Measurements from ENCODE around the gene ATP9B. TPM values are rescaled to one million over a fixed set of nuclear protein-coding genes. Genes with fewer than 3 reads are reported as not detected.
A peak's percentile ranks its signal among the peaks of the same experiment; 100 is the strongest.

Gene ATP9B
- total and polyA plus RNA-seq, 12 donors: 6.7 to 19.7 (median 14.5) TPM

DNA sequence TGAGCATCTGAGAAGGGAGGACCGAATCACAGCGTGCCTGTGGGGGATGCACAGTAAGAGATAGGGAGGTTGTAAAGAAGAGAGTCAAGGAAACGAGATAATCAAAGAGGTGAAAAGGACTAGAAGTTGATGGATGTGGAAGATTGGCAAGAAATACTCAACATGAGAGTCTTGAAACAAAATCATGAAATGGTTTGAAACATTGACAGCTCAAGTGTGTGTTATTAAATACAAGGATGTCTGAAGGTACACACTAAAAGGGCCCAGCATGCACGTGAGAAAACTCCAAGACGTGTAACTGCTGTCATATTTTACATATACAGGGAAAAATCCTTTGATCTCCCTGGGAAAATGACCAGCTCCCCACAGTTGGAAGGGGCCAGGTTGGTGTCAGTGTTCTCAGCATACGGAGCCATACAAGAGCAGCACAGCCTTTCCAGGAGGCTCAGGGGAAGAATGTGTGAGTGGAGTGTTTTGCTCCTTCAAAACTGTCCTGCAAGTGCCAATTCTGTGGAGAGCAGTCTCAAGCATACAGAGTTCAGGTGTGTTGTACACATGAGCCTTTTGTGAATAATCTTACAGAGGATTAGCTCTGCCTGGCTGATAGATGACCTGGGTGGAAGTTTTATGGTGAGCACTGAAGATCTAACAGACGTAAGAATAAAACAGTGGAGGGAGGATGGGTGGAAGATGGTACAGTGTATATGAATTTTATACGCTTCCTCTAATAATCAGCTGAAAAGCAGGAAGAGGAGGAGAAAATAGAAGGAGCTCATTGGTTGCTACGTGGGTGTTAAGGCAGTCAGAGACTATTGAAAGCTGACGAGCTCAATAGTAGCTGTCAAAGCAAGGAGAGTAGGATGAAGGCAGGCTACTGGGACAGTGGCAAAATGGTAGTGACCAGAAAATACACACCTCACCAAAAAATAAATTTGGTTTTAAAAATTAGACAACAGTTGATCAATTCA is 126.8 kb downstream of the ATP9B start:
- intact Hi-C loops (cut with DNase I): no loop called here
- WGBS, 2 donors: 87 to 90% methylated on average over 10 of the region's 10 CpGs
- TF ChIP-seq, protein P1, sequence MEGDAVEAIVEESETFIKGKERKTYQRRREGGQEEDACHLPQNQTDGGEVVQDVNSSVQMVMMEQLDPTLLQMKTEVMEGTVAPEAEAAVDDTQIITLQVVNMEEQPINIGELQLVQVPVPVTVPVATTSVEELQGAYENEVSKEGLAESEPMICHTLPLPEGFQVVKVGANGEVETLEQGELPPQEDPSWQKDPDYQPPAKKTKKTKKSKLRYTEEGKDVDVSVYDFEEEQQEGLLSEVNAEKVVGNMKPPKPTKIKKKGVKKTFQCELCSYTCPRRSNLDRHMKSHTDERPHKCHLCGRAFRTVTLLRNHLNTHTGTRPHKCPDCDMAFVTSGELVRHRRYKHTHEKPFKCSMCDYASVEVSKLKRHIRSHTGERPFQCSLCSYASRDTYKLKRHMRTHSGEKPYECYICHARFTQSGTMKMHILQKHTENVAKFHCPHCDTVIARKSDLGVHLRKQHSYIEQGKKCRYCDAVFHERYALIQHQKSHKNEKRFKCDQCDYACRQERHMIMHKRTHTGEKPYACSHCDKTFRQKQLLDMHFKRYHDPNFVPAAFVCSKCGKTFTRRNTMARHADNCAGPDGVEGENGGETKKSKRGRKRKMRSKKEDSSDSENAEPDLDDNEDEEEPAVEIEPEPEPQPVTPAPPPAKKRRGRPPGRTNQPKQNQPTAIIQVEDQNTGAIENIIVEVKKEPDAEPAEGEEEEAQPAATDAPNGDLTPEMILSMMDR (IDR thresholded peaks at IDR 0.05): no peak

DNA sequence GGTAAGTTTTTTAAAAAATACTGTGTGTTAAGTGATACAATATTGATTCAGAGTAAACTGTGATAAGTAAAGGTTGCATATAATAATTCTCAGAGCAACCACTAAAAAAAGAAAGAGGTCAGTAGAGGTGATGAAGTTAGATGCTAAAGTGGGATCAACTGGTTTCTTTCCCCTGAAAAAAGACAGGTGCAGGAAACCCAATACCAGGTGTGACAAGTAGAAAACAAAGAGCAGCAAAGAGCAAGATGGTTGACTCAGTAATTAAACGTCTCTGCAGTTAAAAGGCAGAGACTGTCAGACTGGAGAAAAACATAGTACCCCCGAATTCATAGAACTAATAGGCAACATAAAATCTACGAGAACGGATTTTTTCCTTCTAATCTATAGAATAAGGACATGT is 128.3 kb downstream of the ATP9B start:
- H3K4me1 ChIP-seq: no peaks in the 10 kb centered on the region
- no peaks in the 10 kb centered on the region for H3K9me3 ChIP-seq
- no peaks in the 10 kb centered on the region for H3K27me3 ChIP-seq
- H3K27ac ChIP-seq: no peak overlapping the region
- DNase-seq (no peak), ATAC-seq (no peak)
- intact Hi-C loops (cut with DNase I): no loop called here
- peaks cover 0 to 43% (median 0%) of the 10 kb centered on the region in 9 donors for H3K36me3 ChIP-seq
- WGBS, 2 donors: 92 to 93% methylated on average over 4 of the region's 4 CpGs
- no peak overlapping the region for H3K4me3 ChIP-seq
- TF ChIP-seq, protein P1 (IDR thresholded peaks at IDR 0.05): no peak

More for the DNA sequence above, 126.8 kb downstream of the ATP9B start:
- H3K27ac ChIP-seq: no peak overlapping the region
- H3K9me3 ChIP-seq: no peaks in the 10 kb centered on the region
- H3K27me3 ChIP-seq: no peaks in the 10 kb centered on the region
- H3K36me3 ChIP-seq: peaks cover 0 to 43% (median 0%) of the 10 kb centered on the region in 9 donors
- DNase-seq (no peak), ATAC-seq (no peak)
- H3K4me1 ChIP-seq: no peaks in the 10 kb centered on the region
- no peak overlapping the region for H3K4me3 ChIP-seq

DNA sequence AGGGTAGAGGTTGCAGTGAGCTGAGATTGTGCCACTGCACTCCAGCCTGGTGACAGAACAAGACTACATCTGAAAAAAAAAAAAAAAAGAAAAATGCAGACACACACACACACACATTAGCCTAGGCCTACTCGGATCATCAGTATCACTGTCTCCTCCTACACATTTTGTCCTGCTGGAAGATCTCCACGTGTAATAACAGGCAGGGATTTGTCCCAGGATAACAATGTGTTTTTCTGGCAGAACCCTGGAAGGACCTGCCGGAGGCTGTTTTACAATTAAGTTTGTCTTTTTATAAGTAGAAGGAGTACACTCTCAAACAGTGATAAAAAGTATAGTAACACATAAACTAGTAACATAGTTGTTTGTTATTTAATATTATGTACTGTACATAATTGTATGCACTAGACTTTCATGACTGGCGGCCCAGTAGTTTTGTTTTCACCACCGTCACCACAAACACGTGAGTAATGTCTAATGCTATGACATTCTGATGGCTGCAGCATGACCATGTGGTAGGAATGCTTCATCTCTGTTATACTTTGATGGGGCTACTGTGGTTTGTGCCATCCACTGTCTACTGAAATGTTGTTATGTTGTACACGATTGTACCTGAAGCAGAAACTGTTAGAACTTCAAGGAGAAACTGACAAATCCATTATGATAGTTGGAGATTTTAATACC is 130.6 kb downstream of the ATP9B start:
- ATAC-seq (no peak), DNase-seq (no peak)
- Histone ChIP-seq H3K9me3 (no peaks in the 10 kb centered on the region), H3K27ac (no peak overlapping the region), H3K4me3 (no peak overlapping the region), H3K4me1 (no peaks in the 10 kb centered on the region), H3K36me3 (peaks cover 0 to 24% (median 0%) of the 10 kb centered on the region in 9 donors), H3K27me3 (no peaks in the 10 kb centered on the region)
- intact Hi-C loops (cut with DNase I): no loop called here
- 68 to 78% methylated on average over 7 of the region's 7 CpGs for WGBS, 2 donors
- TF ChIP-seq, protein P1 (IDR thresholded peaks at IDR 0.05): no peak

DNA sequence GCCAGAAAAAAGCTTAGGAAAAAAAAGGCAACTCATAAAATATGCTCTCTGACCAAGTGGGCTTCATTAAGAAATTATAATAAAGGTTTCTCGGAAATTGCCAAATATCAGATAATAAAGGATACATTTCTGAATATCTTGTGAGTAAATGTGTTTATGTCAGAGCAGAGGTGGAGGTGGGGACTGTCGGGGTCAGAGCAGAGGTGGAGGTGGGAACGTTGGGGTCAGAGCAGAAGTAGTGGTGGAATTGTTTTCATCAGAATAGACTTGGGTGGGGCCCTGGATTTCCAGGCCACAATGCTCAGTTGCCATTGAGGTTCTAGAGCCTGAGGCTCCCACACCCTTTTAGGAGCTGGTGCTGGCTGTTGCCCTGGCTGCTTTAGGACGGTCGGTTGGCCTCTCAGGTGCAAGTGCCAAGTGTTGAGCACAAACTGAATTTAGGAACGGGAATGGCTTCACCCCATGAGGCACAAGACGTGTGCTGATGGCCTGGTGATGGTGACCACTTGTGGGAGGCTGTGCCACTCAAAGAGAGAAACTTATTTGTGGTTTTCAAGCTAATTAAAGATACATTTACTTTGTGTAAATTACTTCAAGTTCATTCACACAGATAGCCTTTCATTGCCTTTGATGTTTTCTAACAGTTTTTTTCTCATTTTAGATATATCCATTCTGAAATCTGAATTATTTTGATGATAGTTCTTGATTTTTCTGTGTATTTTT is 131.5 kb downstream of the ATP9B start:
- Histone ChIP-seq H3K36me3 (peaks cover 0 to 15% (median 0%) of the 10 kb centered on the region in 9 donors), H3K27me3 (no peaks in the 10 kb centered on the region), H3K9me3 (no peaks in the 10 kb centered on the region), H3K4me3 (no peak overlapping the region), H3K4me1 (no peaks in the 10 kb centered on the region), H3K27ac (no peak overlapping the region)
- peak in 7 of 8 donors; percentile 70 to 95 (median 90) for ATAC-seq
- TF ChIP-seq, protein P1 (IDR thresholded peaks at IDR 0.05): no peak
- peak in 1 of 2 donors; percentile 38 for DNase-seq
- intact Hi-C loops (cut with DNase I): no loop called here
- 83 to 87% methylated on average over 7 of the region's 7 CpGs for WGBS, 2 donors
